NCI-H146 treated with DMSO at 0.1 percent for 48 hours (cell line): ENCODE measurements around the gene NR4A2.
"Not testable (repeated sequence)": the region's sequence is repeated elsewhere in the genome, so short reads cannot be mapped to it uniquely, and the experiment has no call there.

Source experiments
- DNase-seq: peaks from one replicate; lab custom pipeline; 2025; ENCODE audit not compliant: unreplicated experiment; lab: John Stamatoyannopoulos, UW

Gene NR4A2

DNA sequence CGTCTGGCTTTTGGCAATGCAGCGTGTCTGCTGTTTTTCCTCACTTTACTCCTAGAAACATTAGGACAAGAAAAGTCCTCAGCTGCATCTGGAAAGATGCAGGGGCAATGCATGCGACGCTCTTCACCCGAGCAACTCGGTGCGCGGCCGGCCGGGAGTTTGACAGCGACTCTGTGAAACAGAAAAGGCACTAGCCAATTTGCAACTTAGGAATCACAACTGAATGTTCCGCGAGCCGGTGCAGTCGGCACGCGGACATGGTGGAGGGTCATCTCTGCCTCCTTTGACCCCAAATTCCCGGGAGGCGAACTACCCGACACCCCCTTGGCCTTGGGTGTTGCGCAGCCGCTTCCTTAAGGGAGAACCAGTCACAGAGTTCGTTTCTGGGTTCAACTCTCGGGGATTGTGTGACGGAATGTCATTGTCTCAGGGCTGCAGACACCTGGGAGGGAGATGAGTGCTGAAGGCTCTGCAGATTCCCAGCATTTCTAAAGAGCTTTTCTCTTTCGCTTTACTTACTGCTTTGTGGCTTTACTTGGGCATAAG lies 9.8 kb downstream of the NR4A2 start:
- no peak for DNase-seq

DNA sequence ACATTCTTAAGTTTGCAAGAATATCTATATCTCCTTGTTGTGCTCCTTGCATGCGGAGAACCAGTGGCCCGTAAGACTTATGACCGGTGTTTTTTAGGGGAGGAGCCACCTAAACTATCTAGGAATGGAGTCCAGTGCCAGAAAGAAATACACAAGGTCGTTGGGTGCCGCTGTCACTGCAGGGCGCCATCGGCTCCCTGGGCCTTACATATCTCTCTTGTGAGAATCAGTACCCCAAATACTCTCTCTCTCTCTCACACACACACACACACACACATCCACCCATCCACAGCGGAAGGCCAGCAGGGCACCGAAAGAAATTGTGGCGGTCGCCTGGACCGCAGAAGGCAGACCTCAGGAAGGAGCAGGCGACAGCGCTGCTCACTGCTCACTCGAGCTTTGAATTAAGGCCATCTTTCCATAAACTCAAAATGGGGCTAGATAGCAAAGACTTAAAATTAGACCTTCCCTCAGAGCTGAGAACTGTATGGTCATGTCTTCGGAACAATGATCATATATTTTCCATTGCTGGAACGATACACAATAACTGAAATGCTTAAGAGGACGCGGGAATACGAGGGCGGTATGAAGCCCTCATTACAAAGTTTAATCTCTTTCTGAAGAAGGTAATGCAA lies 10.4 kb downstream of the NR4A2 start:
- DNase-seq = no peak

DNA sequence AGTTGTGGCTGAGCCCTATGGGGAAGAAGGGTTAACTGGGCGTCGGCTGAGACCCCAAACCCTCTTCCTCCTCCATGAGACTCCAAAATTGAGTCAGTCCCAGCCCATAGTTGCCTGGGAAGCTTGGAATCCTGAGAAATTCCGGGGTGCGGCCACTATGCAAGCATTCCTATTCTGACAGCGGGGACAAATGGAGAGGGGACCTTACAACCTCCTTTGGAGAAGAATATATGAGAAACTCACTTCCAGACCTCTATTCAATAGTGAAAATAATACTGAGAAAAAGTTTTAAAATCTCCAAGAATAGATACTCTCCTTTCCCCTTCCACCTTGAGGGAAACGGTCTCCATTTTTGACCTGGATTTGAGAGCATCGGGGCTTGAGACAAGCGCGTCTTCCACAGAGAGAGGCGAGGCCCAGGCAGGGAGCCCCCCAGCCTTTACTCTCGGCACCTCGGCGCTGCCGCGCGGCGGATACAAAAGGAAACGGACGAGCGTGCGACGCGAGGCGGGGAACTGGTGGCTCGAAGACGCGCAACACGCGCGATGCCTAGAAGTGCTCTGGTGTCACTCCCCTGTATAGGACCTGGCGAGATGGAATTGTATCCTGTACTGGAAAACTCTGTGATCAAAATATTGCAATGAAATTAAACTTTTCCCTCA lies 11.1 kb downstream of the NR4A2 start:
- DNase-seq = no peak

DNA sequence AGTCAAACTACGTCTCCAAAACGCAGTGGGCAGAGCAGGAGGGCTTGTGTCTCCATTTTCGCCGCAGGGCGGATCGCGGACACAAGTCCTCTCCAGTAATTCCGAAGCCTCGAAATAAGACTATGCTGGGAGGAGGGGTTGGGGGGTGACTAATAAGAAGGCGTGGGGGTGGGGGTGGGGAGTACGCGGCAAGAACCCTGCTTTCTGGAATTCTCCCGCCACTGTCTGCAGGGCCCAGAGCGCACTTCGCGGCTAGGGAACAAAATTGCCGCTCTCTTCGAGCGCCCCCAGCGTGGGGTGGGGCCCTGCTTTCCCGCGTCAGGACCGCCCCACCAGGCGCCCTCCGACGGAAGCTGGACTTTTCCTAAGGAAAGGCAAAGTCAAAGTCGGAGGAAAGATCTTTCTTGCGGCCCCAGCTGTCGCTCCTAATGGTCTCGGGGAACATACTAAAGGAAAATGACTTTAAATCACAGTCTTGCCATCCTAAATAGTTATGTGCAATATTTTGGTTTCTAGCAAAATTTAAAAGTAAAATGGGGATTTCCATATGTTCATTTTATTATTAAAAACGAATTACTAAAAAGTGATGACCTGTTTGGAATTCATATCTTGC lies 11.9 kb downstream of the NR4A2 start:
- no peak for DNase-seq

DNA sequence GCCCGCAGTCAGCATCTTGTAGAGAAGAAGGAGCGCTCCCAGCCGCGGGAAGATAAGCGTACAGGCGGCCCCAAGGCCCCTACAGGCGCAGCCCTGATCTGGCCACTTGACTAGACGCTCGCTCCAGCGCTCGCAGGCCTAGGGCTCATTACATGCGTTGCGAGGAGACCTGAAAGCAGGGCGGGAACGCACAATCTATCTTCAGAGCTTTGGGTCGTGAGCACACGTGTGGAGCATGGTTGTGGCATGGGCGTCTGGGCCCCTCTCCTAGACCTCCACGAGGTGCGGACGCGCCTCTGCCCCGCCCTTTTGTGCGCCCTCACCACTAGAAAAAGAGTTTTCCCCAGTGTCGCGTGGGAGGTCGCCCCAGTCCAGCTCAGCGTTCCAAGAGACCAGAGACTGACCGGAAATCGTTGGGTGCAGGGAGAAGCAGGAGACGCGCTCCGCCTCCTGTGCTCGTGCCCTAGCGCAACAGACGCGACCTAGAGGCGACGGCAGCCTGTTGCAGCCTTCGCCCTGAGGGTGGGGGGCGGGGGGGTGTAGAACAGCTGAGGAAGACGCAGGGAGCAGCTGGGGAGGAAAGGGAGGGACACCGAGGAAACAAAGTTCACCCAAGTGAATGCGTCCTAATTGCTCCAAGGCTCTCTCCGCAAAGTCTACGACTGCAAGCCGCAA lies 12.6 kb downstream of the NR4A2 start:
- DNase-seq = no peak

DNA sequence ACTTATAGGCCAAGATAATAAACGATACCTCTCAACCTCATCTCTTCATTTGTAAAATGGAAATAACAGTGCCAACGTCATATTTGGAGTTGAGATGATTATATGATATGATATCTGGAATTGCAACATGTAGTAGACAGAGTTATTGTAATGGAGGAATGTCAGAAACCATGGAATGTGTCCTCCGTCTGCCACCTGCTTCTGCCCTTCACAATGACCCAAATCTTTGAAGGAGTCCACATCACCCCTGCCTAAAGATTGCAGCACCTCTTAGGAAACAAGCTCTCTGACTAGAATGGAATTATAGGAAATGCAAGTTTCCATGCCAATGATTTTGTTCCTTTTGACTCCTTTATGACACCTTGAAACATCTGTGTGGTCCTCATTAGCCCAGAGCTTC lies 14.9 kb downstream of the NR4A2 start:
- no peak for DNase-seq

DNA sequence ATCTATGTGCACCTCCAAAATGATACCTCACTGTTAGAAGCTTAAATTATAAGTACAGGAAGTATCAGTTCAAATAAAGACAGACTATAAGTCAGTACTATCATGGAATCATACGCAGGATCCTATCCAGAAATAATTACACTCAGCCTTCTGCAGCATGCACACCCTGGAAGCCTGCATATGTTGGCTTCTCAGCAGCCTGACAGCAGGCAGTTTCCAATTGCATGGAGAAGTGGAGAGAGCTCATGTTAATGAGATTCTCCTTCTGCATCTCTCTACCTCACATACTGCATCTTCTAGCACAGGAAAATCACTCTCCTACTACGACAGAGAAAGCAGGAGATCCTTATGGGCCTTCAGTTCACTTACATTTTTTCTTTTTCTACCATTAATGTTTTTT lies 20.5 kb downstream of the NR4A2 start:
- no peak for DNase-seq

DNA sequence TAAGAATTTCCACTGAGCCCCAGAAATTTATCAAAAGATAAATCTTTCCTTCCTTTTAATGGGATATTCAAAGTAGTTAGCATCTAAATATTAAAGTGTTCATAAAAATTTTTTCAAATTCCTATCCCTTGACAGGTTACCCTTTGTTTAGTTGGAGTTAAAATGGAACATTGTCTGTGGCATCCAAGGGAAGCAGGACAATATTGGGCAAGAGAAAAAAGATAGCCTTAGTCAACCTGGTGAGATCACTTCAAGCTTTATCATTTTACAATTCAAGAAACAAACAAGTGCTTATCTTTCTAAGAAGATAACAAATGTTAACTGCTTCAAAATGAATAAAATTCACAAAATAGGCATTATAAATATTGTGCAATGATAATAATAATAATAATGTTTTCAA lies 21.7 kb downstream of the NR4A2 start:
- no peak for DNase-seq

DNA sequence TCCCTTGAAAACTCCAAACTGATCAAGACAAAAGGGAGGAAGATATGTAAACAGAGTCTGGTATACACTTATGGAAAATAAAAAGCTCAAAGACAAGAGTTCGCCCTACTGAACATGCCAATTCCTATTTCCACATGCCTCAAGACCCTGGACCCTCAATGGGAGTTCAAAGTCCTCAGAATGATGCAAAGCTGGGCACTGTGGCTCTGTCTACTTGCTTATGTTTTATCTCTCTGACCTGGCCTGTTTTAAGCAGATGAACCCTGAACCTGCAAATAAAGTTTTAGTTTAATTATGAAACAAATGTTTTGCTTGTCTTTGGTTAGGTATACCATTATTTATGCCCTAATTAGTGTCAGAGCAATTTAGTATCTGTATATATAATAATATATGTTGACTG lies 22.6 kb downstream of the NR4A2 start:
- DNase-seq = no peak

DNA sequence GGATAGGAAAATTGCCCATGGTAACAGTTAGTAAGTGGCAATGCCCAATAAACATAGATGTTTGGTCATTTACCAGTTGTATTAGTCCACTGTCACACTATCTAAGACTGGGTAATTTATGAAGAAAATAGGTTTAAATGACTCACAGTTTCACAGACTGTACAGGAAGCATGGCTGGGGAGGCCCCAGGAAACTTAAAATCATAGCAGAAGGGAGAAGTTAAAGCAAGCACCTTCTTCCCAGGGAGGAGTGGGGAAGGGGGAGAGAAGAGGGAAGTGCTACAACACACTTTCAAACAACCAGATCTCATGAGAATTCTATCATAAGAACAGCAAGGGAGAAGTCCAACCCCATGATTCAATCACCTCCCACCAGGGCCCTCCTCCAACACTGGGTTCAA lies 23.4 kb downstream of the NR4A2 start:
- no peak for DNase-seq

DNA sequence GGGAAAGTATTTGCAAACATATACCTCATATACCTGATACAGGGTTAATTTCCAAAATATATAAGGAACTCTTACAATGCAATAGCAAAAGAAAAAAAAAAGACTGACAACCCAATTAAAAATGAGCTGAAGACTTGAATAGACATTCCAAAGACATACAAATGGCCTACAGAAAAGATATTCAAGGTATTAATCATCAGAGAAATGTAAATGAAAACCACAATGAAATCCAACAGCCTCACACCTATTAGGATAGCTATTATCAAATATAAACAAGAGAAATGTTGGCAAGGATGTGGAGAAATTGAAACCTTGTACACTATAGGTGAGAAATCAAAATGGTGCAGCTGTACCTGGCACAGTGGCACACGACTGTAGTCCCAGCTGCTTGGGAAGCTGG lies 25.7 kb downstream of the NR4A2 start:
- DNase-seq = no peak

DNA sequence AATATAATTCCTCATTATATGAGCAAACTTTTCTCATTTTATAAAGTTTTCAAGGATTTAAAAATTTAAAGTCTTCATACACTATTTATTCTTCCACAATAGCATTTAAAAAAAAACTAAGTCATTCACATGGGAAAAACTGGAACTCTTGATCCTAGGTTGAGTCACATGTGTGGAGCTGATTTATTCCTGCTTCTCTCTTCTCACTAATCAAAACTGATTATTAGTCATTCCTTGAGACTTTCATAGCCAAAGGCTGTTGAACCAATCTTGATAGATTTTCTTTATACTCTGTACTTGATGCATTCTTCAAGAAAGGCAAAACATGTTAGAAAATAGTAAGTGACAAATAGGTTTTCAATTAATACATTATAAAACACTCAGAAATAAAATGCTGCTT lies 27.4 kb downstream of the NR4A2 start:
- no peak for DNase-seq

DNA sequence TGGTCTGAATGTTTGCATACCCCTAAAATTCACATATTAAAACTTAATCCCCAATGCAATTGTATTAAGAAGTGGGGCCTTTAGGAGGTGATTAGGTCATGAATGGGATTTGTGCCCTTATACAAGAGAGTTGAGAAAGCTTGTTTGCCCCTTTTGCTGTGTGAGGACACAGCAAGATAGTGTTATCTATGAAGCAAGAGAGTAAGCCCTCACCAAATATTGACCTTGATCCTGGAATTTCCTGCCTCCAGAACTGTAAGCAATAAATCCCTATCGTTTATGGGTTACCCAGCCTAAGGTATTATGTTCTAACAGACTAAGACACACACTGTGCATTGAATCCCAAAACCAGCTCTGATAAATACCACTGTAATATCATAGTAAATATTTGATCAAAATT lies 32.2 kb downstream of the NR4A2 start:
- DNase-seq = peak; percentile 4

DNA sequence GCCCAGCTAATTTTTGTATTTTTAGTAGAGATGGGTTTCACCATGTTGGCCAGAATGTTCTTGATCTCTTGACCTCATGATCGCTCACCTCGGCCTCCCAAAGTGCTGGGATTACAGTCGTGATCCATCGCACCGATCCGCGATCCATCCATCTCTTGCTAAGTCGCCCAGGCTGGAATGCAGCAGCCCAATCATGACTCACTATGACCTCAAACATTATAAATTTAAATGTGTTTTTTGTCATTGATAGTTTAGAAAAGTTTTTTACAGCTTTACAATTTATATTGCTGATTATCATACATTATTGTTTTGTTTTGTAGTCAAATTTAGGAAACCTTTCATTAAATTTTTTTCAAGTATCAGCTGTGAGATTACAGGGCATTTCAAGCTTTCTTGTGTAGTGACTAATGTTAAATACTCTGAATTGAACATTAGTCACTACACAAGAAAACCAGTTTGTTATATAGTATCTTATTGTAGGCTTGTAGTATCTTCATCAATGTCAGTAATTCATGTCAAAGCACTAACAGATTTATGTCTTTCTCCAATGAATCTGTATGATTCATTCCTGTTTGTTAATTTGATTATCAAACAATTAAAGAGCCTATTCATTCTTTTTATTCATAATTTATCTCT lies 37.5 kb downstream of the NR4A2 start:
- DNase-seq = no peak

DNA sequence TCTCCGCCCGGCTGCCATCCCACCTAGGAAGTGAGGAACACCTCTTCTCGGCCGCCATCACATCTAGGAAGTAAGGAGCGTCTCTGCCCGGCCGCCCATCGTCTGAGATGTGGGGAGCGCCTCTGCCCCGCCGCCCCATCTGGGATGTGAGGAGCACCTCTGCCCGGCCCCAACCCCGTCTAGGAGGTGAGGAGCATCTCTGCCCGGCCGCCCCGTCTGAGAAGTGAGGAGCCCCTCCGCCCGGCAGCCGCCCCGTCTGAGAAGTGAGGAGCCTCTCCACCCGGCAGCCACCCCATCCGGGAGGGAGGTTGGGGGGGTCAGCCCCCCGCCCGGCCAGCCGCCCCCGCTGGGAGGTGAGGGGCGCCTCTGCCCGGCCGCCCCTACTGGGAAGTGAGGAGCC lies 39.1 kb downstream of the NR4A2 start:
- DNase-seq = not testable (repeated sequence)

DNA sequence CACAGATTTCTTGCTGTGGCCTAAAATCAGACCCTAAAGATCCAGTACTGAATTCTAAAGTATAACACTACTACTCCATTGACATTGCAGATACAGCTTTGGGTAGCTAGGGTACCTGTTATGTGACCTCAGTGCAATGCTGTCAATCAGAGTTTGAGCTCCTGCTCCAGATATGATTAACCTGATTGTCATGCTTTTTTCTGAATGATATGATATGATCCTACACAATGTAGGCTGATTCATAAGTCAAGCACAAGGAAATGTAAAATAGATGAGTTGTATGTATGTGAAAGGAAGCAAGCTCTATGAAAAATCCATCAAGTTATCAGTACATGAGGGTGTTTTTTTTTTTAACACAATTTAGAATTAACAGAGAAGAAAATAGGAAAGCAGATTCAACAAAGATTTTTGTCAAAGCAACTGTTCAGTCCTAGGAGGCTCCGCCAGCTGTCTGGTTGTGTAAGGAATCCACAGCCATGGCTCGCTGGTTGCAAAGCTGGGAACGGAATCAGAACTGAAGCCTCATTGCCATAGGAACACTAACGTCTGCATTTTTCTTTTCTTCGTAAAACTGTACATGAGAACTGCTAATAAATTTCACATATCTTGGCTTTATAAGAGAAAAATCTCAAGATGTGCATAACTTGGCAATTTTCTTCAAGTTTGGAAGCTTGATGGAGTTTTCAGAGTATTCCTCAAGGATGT lies 52.9 kb downstream of the NR4A2 start:
- no peak for DNase-seq
